NCI-H345 treated with DMSO at 0.1 percent for 48 hours (cell line): ENCODE results near the gene PTPA.

Source experiments
- DNase-seq: peaks from one replicate; lab custom pipeline; 2025; ENCODE audit not compliant: unreplicated experiment; lab: John Stamatoyannopoulos, UW

Gene PTPA

GRCh38 chr9:129081388-129081904 is 29.8 kb upstream of the PTPA start:
- no peak for DNase-seq

- no peak for DNase-seq
Measured at GRCh38 chr9:129084087-129084486, 27.1 kb upstream of the PTPA start.

GRCh38 chr9:129089246-129089645 is 22.0 kb upstream of the PTPA start:
- no peak for DNase-seq

GRCh38 chr9:129093602-129094386 is 17.4 kb upstream of the PTPA start:
- no peak for DNase-seq

- DNase-seq, result no peak
Measured at GRCh38 chr9:129094387-129095169, 16.6 kb upstream of the PTPA start.

GRCh38 chr9:129095170-129095667 is 16.0 kb upstream of the PTPA start:
- DNase-seq, result no peak

GRCh38 chr9:129095908-129096307 is 15.3 kb upstream of the PTPA start:
- no peak for DNase-seq

GRCh38 chr9:129097671-129098306 is 13.4 kb upstream of the PTPA start:
- DNase-seq, result no peak

- no peak for DNase-seq
Measured at GRCh38 chr9:129098328-129098727, 12.9 kb upstream of the PTPA start.

- no peak for DNase-seq
Measured at GRCh38 chr9:129100383-129101169, 10.6 kb upstream of the PTPA start.

GRCh38 chr9:129101279-129101678 is 9.9 kb upstream of the PTPA start:
- no peak for DNase-seq

- DNase-seq, result no peak
Measured at GRCh38 chr9:129102095-129102525, 9.1 kb upstream of the PTPA start.

GRCh38 chr9:129102791-129103594 is 8.2 kb upstream of the PTPA start:
- DNase-seq, result peak; percentile 40

- DNase-seq, result no peak
Measured at GRCh38 chr9:129103595-129103965, 7.6 kb upstream of the PTPA start.

- no peak for DNase-seq
Measured at GRCh38 chr9:129104051-129104450, 7.2 kb upstream of the PTPA start.

GRCh38 chr9:129105857-129106694 is 5.1 kb upstream of the PTPA start:
- DNase-seq, result no peak

- DNase-seq, result no peak
Measured at GRCh38 chr9:129107651-129108050, 3.6 kb upstream of the PTPA start.

- DNase-seq, result no peak
Measured at GRCh38 chr9:129108083-129108804, 3.0 kb upstream of the PTPA start.
